ENCODE results near the gene HSD17B2.
"Not testable (repeated sequence)": the region's sequence is repeated elsewhere in the genome, so short reads cannot be mapped to it uniquely, and the experiment has no call there.

Gene HSD17B2

GRCh38 chr16:82082097-82082496 is 47.0 kb downstream of the HSD17B2 start:
- no peak for DNase-seq (ENCODE audit: low spot score)

DNA sequence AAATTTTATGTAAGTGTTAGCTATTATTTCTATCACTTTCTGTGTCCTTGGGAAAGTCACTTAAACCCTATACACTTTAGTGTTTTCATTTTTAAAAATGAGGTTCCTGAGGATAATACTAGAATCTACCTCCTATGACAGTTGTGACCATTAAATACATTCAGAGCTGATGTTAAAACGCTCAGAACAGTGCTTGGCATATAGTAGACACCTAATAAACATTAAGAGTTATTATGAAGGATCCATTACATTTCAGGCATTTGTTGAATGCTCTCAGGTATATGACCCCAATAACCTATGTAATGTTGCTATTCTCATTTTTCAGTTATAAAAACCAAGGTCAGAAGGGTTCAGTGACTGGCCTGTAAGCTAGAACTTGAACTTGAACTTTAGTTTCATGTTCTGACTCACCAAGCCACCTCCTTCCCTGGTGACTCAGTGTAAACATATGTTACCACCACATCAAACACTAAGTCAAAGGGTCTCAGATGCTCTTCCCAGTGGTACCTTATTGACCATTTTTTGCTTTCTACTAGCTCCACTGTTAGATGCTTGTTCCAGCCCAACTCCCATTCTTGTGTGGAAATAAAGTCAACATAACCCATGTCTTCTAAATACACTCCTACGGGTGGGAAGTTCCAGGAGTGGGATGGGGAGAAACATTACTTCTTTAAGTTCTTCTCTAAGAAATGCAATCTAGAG is 47.6 kb downstream of the HSD17B2 start:
- no peak for DNase-seq (ENCODE audit: low spot score)

GRCh38 chr16:82083710-82084353 is 48.8 kb downstream of the HSD17B2 start:
- no peak for DNase-seq (ENCODE audit: low spot score)

- DNase-seq (ENCODE audit: low spot score): no peak
Measured at GRCh38 chr16:82085011-82085779, 50.1 kb downstream of the HSD17B2 start.

GRCh38 chr16:82088483-82088882 is 53.4 kb downstream of the HSD17B2 start:
- DNase-seq (ENCODE audit: low spot score): no peak

GRCh38 chr16:82091241-82091640 is 56.2 kb downstream of the HSD17B2 start:
- no peak for DNase-seq (ENCODE audit: low spot score)

GRCh38 chr16:82092711-82093110 is 57.7 kb downstream of the HSD17B2 start:
- no peak for DNase-seq (ENCODE audit: low spot score)

GRCh38 chr16:82093666-82094300 is 58.7 kb downstream of the HSD17B2 start:
- no peak for DNase-seq (ENCODE audit: low spot score)

DNA sequence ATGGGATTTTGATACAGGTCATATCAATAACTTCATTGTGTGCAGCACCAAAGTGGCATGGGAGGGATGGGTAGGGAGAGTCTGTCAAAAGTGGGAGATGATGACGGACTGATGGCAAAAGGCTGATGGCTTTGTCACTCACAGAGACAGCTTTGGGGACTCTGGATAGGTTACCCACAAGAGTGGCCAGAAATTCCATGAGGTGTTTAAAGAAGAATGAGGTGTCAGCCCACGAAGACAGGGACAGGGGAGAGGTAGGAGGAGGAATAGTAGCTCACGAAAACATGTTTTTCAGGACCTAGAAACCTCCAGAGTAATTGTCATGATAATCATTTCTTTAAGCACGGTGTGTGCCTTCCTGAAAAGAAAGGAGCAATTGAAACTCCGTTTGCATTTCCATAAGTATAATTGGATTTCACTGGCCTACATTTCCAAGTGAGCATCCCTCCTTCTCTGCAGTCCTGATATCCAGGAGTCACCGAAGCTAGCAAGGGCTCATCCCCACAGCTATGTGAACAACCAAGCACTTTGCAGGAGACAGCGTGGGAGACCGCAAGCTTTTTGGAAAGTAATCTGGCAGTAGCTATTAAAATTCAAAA is 60.0 kb downstream of the HSD17B2 start:
- no peak for DNase-seq (ENCODE audit: low spot score)

- DNase-seq (ENCODE audit: low spot score): no peak
Measured at GRCh38 chr16:82096641-82097040, 61.6 kb downstream of the HSD17B2 start.

- DNase-seq (ENCODE audit: low spot score): no peak
Measured at GRCh38 chr16:82105107-82105506, 70.1 kb downstream of the HSD17B2 start.

DNA sequence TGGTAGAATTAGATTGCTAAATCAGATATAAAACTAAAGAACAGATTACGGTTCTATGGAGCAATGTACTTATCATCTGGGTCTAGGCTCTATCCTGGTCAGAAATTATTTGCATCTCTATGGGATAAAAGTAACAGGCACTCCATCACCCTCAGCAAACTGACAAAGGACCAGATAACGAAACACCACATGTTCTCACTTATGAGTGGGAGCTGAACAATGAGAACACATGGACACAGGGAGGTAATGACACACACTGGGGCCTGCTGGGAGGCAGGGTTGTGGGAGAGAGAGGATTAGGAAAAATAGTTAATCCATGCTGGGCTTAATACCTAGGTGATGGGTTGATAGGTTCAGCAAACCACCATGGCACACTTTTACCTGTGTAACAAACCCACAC is 73.0 kb downstream of the HSD17B2 start:
- no peak for DNase-seq (ENCODE audit: low spot score)

GRCh38 chr16:82108774-82109173 is 73.7 kb downstream of the HSD17B2 start:
- no peak for DNase-seq (ENCODE audit: low spot score)

DNA sequence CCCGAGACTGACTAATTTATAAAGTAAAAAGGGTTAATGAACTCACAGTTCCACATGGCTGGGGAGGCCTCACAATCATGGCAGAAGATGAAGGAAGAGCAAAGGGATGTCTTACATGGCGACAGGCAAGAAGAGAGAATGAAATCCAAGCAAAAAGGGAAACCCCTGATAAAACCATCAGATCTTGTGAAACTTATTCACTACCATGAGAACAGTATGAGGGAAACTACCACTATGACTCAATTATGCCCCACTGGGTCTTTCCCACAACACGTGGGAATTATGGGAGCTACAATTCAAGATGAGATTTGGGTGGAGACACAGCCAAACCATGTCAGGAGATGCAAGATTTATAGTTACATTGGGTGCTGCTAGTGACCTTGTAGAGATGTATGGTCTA is 74.2 kb downstream of the HSD17B2 start:
- not testable (repeated sequence) for DNase-seq (ENCODE audit: low spot score)

GRCh38 chr16:82111944-82112343 is 76.9 kb downstream of the HSD17B2 start:
- no peak for DNase-seq (ENCODE audit: low spot score)

- no peak for DNase-seq (ENCODE audit: low spot score)
Measured at GRCh38 chr16:82113741-82114140, 78.7 kb downstream of the HSD17B2 start.

DNA sequence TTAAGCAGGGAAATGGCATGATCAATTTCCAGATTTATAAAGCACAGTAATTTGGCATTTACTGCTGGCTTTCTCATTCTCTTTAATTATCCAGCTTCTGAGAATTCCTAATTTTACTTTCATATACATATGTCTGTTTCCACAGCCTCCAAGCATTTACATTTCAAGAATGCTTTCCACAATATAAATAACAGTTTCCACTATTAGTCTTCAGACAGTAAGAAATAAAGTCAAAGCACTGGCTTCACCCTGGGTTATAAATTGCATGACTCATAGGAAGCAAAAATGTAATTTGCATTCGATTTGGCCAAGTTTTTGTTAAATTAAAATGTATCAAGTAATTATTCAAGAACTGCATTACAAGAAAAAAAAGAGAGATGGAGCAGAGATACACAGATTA is 81.5 kb downstream of the HSD17B2 start:
- DNase-seq (ENCODE audit: low spot score): no peak

GRCh38 chr16:82118749-82119148 is 83.7 kb downstream of the HSD17B2 start:
- DNase-seq (ENCODE audit: low spot score): no peak

DNA sequence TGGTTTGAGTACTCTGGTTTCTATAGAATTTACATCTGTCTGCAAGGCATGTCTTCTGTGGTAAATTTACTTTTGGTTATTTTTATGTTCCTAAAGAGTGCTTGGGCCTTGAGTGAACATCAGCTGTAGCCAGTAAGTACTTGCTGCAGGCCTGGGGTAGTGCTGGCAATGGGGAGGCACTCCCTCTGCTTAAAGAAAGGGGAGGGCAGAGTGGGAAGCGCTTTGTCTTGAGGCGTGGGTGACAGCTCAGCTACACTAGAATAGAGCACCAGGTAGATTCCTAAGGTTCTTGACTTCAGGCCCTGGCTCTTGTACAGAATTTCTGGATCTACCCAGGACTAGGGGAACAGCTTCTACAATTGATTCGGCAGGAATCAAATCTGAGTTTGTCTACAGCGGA is 84.4 kb downstream of the HSD17B2 start:
- DNase-seq (ENCODE audit: low spot score): no peak

DNA sequence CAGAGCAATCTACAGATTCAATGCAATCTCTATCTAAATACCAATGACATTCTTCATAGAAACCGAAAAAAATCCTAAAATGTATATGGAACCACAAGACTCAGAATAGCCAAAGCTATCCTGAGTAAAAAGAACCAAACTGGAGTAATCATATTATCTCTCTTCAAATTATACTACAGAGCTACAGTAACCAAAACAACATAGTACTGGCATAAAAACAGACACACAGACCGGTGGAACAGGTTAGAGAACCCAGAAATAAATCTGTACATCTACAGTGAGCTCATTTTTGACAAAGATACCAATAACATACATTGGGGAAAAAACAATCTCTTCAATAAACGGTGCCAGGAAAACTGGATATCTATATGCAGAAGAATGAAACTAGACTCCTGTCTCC is 89.6 kb downstream of the HSD17B2 start:
- no peak for DNase-seq (ENCODE audit: low spot score)

DNA sequence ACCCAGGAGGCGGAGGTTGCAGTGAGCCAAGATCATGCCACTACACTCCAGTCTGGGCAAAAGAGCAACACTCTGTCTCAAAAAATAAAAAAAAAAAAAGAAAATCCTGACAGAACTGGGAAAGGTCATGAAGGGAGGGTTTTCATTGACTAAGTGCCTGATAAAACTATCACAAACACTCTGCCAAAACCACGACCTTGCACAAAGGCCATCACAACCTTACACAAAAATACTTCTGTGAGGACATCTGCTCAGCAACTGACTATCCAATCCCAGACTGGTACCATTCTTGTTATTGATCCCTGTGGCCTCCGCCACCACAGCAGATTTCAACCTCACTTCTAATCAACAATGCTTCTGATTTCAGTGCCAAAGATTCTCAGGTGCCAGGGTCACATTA is 94.8 kb downstream of the HSD17B2 start:
- DNase-seq (ENCODE audit: low spot score): no peak

DNA sequence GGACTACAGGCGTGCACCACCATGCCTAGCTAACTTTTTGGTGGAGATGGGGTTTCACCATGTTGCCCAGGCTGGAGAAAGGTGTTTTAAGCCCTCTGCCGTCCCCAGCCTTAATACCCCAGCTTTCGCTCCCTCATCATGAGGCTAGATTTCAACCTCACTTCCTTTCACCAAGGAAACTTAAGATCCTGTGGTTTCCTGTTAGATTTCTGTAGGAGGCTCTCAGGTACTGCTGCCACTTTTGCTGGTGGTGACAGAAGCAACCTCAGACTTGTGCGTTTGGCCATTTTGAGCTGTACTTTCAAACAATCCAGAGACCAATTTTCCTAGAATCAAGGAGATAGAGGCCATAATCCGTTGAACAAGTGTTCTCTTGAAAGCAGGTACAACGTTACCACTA is 98.7 kb downstream of the HSD17B2 start:
- DNase-seq (ENCODE audit: low spot score): no peak
